AG04450 (cell line): Measurements from ENCODE around the gene PVALEF. TPM values are rescaled to one million over a fixed set of nuclear protein-coding genes. Genes with fewer than 3 reads are reported as not detected.
A peak's percentile ranks its signal among the peaks of the same experiment; 100 is the strongest.

Experiments
- CTCF ChIA-PET: fragments of 300-600, 350-600 bp; formaldehyde crosslinking; extraction: SDS; loops from one replicate; lab custom pipeline; 2022; ENCODE audit warnings: antibody characterized with exemption, inconsistent platforms; lab: Charles Lee
- POLR2A ChIA-PET: fragments of 350-600 bp; formaldehyde crosslinking; extraction: SDS; loops from one replicate; lab custom pipeline; 2021; ENCODE audit warnings: antibody characterized with exemption, inconsistent platforms; lab: Yijun Ruan, JAX
- DNase-seq: peaks from one replicate; pipeline ENCODE4 v3.0.0-alpha.2; 2011; ENCODE audit warnings: low read depth, low spot score
- H3K27ac ChIP-seq: one replicate; pipeline ENCODE4 v1.5.1; 2012; ENCODE audit warnings: low read depth, low read length, control low read depth
- H3K27me3 ChIP-seq: one replicate; pipeline ENCODE4 v1.6.0; 2012; ENCODE audit warnings: low read length; ENCODE audit not compliant: control insufficient read depth, insufficient read depth
- H3K4me3 ChIP-seq: 2 replicates; pipeline ENCODE4 v1.5.1; 2011; ENCODE audit warnings: mild to moderate bottlenecking, low read depth, low read length, control low read depth
- H3K9me3 ChIP-seq: 2 replicates; pipeline ENCODE4 v1.5.1; 2012; ENCODE audit warnings: low read length; ENCODE audit not compliant: control insufficient read depth, insufficient read depth
- polyA plus RNA-seq: library from polyadenylated mRNA; depleted of rRNA; stranded (reverse); fragments of >200 nt; gene quantifications from 2 replicates; pipeline ENCODE4 v1.2.3, GENCODE V29; 2011
- TF ChIP-seq, protein P1 (sequence below): IDR thresholded peaks from 2 replicates; pipeline ENCODE4 v1.5.1; 2011; ENCODE audit warnings: low read depth, low read length, control low read depth, inconsistent platforms

The PVALEF gene
- polyA plus RNA-seq, 1 experiment: not detected

DNA sequence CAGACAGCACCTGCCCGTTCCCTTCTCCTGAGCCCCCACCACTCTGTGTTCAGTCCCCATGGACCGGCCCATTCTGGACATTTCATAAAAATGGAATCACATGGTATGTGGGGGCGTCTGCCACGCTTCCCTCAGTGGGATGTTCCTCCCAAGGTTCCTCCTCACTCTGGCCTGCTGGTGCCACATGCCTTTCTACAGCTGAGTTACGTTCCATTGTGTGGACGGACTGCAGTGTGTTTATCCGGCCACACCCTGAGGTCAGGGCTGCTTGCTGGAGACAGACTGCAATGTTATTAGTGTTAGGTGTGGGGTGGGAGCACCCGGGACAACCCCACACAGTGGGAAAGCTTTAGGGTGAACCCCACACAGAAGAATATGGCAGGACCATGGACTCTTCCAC, 6.6 kb downstream of the PVALEF start:
- TF ChIP-seq, protein P1, sequence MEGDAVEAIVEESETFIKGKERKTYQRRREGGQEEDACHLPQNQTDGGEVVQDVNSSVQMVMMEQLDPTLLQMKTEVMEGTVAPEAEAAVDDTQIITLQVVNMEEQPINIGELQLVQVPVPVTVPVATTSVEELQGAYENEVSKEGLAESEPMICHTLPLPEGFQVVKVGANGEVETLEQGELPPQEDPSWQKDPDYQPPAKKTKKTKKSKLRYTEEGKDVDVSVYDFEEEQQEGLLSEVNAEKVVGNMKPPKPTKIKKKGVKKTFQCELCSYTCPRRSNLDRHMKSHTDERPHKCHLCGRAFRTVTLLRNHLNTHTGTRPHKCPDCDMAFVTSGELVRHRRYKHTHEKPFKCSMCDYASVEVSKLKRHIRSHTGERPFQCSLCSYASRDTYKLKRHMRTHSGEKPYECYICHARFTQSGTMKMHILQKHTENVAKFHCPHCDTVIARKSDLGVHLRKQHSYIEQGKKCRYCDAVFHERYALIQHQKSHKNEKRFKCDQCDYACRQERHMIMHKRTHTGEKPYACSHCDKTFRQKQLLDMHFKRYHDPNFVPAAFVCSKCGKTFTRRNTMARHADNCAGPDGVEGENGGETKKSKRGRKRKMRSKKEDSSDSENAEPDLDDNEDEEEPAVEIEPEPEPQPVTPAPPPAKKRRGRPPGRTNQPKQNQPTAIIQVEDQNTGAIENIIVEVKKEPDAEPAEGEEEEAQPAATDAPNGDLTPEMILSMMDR: no peak
- ChIA-PET CTCF (interaction anchor here (0.8 kb wide), 1 partner anchor 29 kb away, joined by 3 read pairs; no protein-coding TSS in a partner anchor), POLR2A (no interaction called here)
- H3K4me3 ChIP-seq: no peak overlapping the region
- peaks cover 26% of the 10 kb centered on the region for H3K27me3 ChIP-seq
- H3K27ac ChIP-seq: no peak overlapping the region
- no peaks in the 10 kb centered on the region; the same call in 1 of the 2 replicates for H3K9me3 ChIP-seq
- no peak for DNase-seq

DNA sequence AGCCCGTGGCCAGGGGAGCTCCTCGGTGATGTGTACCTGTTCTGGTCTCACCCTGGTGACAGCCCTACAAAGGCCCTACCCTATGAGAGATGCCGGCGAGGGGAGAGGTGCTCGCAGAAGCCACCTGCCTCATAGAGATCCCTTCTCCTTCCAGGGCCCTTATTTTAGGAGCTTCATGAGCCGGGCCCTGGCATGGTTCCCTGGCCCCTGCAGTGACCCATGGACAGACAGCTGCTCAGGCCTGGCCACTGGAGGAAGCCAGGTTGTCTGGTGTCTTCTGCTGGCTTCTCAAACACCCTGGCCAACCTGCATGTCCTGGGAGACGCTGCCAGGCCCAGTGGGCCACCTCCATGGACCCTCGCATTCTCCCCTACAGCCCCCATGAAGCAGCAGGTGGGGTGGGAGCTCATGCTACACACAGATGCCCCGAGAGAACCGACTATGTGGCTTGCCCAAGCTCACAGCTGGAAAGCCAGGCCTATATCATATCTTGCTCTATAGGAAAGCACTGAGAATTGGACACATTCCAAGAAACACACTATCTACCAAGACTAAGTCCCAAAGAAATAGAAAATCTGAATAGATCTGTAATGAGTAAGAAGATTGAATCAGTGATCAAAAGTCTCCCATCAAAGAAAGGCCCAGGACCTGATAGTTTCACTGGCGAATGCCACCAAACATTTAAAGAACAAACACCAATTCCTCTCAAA, 7.9 kb downstream of the PVALEF start:
- Histone ChIP-seq H3K9me3 (no peaks in the 10 kb centered on the region; the same call in 1 of the 2 replicates), H3K27ac (peak overlapping the region; percentile 21), H3K4me3 (no peak overlapping the region), H3K27me3 (peaks cover 14% of the 10 kb centered on the region)
- ChIA-PET POLR2A (no interaction called here), CTCF (no interaction called here)
- DNase-seq: no peak
- TF ChIP-seq, protein P1: no peak

DNA sequence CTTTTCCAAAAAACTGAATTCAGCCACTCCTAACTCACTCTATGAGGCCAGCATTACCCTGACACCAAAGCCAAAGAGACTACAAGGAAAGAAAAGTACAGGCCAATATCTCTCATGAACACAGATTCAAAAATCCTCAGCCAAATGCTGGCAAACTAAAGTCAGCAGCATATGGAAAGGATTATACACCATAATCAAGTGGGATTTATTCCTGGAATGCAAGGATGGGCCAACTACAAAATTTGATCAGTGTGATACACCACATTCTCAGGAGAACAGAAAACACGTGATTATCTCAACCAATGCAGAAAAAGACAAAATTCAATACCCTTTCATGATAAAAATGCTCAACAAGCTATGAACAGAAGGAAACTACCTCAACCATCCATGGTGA, 8.5 kb downstream of the PVALEF start:
- Histone ChIP-seq H3K27me3 (peaks cover 11% of the 10 kb centered on the region), H3K4me3 (no peak overlapping the region), H3K9me3 (no peaks in the 10 kb centered on the region; the same call in 1 of the 2 replicates), H3K27ac (peak overlapping the region; percentile 21)
- no peak for DNase-seq
- TF ChIP-seq, protein P1: no peak
- ChIA-PET POLR2A (no interaction called here), CTCF (no interaction called here)

DNA sequence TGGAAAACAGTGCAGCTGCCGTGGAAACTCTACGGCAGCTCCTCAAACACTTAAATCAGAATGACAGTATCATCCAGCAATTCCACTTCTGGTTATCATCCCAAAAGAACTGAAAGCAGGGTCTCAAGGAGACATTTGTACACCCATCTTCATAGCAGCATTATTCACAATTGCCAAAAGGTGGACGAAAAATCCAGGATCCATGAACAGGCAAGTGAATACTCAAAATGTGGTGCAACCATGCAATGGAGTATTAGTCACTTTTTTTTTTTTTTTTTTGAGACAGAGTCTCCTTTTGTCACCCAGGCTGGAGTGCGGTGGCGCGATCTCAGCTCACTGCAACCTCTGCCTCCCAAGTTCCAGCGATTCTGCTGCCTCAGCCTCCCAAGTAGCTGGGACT, 11.4 kb downstream of the PVALEF start:
- CTCF ChIA-PET: no interaction called here

More for the DNA sequence above, 11.4 kb downstream of the PVALEF start:
- no peak overlapping the region for H3K27ac ChIP-seq
- no peak for DNase-seq
- POLR2A ChIA-PET: no interaction called here
- H3K9me3 ChIP-seq: no peaks in the 10 kb centered on the region; the same call in 1 of the 2 replicates
- H3K4me3 ChIP-seq: no peak overlapping the region
- H3K27me3 ChIP-seq: peaks cover 11% of the 10 kb centered on the region
- TF ChIP-seq, protein P1: no peak
